ENCODE data around the gene AMER3.

GRCh38 chr2:130790804-130791616 is 35.7 kb downstream of the AMER3 start:
- TF ChIP-seq ZNF274 (IDR thresholded peaks at IDR 0.05; ENCODE audit: low read depth, low read length) (no peak), YY1 (IDR thresholded peaks at IDR 0.05; ENCODE audit: insufficient read depth, insufficient read length) (no peak)

All from NT2/D1 (cell line).